GM18519 (cell line): ENCODE measurements around the gene RELN.
"Not testable (repeated sequence)": the region's sequence is repeated elsewhere in the genome, so short reads cannot be mapped to it uniquely, and the experiment has no call there.

Source experiments
- ATAC-seq: cut with Tn5 transposase; IDR thresholded peaks from one replicate; pipeline ENCODE4 v1.9.1; 2021; ENCODE audit warnings: mild to moderate bottlenecking, moderate library complexity; ENCODE audit not compliant: unreplicated experiment, low FRiP score

The RELN gene

DNA sequence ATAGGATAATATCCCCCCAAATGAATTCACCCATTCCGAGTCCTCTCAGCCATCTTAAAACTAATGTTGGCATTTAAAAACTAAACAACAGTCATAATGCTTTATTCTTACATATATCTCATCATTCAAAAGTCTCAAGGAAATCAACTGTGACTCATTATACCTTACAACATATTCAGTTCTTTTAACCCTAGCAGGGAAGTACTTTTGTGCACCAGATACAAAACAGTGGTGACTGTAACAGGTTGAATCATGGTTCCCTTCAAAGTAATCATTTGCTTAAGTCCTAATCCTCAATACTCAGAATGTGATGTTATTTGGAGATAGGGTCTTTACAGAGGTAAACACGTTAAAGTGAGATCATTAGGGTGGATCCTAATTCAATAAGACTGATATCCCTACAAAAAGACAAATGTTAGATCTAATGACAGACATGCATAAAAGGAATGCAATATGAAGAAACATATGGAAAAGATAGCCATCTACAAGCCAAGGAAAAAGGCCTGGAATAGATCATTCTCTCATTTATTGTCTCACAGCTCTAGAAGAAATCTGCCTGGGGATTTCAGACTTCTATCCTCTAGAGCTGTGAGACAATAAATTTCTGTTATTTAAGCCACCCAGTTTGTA lies 42.3 kb downstream of the RELN start:
- ATAC-seq: no peak

DNA sequence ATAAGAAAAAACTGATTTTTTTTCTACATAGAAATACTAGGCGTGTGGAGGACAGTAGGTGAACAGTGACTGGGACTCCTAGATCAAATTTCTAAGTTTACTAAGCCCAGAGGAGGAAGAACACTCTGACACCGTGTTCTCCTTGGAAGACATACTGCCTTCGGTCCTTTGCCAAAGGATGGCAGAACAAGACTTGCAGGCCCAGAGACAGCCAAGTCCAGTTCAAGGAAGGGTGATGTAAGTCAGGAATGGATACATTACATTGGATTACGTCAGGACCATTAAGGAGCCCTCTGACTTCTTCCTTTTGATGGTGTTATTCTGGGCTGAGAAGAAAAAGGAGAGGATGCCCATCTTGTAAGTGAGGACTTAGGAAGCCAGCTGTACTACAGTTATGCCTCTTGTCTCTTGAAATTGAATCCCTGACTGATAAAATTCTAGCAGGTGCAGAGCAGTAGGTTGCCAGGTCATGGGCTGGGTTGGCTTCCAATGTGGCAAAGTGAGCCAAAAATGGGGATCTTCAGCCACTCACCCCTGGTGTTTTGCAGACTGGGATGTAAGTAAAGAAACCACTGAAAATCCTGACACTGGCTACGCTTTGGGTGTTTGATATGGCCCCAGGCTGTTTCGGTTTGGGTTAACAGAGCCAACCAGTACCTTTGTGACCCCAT lies 45.1 kb downstream of the RELN start:
- no peak for ATAC-seq

- ATAC-seq: no peak
Observed at GRCh38 chr7:103941976-103942375, 47.5 kb downstream of the RELN start.

DNA sequence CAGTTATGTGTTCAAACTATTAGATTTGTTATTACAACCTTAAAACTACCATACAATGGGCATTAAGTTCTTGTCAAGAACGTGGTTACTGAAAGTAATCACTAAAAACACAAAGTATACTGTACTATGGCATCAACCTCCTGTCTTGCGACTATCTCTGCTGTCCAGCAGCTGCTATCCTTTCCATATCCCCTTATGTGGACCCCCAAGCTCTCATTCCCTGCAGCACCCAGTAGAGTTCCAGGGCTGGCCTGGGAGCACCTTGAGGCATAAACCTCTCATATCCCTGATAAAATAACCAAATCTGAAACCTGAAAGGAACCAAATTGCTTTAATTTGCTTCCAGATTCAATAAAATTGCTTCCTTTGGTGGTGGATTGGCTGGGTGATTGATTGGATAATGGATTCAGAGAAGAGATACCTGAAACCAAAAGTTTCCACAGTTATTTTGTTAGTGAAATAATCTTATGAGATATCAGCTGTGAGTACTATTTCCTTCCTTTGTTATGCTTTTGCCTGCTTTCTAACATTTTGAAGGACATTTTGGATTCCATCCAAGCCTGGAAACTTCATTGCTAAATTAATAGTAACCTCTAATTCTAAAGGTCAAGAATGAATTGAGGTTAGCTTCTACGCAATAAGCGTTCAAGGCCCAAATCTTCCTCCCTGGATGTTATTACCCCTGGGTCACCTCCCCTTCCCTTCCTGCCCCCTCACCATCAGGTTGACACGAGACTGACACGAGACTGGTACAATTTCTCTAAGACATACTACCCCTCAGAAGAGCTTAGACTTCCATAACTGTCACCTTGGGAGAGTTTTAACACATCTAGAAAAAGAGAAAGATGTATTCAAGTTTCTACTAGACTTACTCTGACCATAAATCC lies 48.8 kb downstream of the RELN start:
- no peak for ATAC-seq

DNA sequence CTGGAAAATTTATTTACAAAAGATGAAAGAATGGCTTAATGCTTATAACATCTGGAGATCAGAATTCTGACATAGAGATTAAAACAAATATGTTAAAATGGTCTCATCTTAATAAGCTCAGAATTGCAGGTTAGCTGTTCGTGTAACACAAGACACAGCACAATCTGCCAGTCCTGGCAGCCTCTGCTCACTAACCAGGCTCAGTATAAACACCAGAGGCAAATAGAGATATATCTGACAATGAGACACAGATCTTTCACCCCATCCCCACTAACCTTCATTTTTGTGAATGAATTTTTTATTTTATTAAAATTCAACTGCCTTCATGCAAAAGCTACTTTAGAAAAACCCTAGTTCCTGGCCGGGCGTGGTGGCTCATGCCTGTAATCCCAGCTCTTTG lies 51.8 kb downstream of the RELN start:
- ATAC-seq: no peak

DNA sequence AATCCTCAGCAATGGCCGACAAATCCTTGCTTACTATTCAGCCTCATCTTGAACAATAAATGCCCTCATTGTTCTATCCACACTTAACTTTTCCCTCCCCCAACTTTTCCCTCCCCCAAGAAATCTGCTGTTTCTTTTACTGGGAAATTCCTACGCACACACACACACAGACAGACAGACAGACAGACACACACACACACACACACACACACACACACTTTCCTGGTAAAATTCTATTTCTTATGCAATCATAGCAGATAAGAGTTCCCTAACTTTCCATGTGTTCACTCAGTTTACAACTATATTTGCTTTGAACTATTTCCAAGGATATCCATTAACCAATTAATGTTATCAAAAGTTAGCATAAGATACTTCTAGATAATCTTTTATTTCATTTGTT lies 52.9 kb downstream of the RELN start:
- ATAC-seq: no peak

- ATAC-seq: no peak
Observed at GRCh38 chr7:103934508-103934907, 55.0 kb downstream of the RELN start.

- no peak for ATAC-seq
Observed at GRCh38 chr7:103932389-103932788, 57.1 kb downstream of the RELN start.

DNA sequence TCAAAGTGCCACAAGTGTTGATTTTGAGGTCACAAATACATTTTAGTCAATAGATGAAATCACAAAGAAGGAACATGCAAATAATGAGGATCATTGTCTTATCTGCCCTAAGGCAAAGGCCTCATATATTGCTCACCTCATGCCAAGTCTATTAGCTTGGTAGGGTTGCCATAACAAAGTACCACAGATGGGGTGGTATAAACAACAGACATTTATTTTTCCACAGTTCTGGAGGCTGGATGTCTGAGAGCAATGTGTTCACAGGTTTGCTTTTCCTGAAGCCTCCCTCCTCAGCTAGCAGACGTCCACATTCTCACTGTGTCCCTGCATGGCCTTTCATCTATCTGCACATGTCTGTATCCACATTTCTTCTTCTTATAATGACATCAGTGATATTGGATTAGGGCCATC lies 59.6 kb downstream of the RELN start:
- no peak for ATAC-seq

DNA sequence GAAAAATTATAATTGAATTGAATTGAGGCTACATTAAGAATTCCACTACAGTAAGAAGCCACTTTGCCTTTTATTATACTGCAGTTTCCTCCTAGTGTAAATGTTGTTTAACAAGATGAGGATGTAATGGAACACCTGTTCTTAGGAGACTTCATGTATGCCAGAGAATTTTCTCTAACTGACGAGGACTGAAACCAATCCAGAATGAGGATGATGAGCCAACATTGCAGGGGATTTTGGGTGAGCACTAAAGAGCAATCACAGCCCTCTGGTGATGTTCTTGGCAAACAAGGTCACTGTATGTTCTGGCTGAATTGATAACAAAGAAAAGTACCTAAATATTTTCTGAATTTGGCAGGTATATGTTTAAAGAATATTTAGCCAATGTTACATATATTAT lies 60.9 kb downstream of the RELN start:
- ATAC-seq: no peak

- ATAC-seq: no peak
Observed at GRCh38 chr7:103924184-103924583, 65.3 kb downstream of the RELN start.

GRCh38 chr7:103922407-103922806 lies 67.1 kb downstream of the RELN start:
- ATAC-seq: no peak

GRCh38 chr7:103921692-103922091 lies 67.8 kb downstream of the RELN start:
- no peak for ATAC-seq

DNA sequence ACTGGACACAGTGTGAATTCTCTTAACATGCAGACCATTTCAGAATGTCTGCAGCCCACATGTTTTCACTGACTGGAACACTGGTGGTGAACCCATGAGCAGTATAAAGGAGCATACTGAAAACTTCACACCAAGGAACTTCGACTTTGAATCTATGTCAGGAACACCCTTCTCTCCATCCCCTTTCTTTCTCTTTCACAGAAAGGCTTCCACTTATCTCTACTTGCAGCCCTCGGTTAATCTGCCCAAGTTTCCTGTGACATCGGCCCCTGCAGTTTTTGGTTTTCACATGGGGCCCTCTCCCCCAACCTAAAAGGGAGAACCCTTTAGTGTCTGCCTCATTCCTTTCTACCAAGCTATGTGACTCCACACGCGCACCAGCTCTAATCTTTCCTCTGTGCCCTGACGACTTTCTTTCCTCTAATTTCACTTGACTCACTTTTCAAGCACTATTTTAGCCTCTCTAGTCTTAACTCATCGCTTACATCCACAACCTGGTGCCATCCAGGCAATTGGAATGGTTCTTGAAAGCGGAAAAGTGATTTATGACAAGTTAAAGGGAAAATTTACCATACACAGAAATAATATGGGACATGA lies 70.1 kb downstream of the RELN start:
- no peak for ATAC-seq

GRCh38 chr7:103918631-103919271 lies 70.7 kb downstream of the RELN start:
- ATAC-seq: no peak

DNA sequence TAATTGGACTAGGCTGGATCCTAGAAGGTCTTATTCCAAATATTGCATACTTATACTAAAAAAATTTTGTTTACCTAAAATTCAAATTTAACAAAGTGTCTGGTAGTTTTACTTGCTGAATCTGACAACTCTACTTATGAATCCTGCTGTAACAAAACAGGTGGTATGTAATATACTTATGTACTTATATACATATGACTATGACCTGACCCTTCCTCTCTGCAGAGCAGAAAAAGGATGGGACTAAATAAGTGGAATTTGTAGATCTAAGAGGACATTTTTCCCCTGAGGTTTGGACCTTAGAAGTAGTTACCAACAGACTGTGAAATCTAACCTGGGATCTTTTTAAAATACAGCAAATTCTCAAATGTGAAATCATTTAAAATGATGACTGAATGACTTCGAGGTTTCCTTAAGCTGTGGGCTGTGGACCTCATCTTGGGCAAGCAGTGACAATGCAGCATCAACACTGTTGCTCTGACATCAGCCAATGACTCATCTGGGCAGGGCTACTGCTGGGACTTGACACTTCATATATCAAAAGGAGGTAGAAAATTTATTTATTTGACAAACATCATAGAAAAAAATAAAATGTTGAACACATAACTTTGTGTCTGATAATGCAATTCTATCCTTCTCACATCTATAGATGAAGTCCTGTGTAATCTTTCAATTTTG lies 73.6 kb downstream of the RELN start:
- ATAC-seq: no peak

DNA sequence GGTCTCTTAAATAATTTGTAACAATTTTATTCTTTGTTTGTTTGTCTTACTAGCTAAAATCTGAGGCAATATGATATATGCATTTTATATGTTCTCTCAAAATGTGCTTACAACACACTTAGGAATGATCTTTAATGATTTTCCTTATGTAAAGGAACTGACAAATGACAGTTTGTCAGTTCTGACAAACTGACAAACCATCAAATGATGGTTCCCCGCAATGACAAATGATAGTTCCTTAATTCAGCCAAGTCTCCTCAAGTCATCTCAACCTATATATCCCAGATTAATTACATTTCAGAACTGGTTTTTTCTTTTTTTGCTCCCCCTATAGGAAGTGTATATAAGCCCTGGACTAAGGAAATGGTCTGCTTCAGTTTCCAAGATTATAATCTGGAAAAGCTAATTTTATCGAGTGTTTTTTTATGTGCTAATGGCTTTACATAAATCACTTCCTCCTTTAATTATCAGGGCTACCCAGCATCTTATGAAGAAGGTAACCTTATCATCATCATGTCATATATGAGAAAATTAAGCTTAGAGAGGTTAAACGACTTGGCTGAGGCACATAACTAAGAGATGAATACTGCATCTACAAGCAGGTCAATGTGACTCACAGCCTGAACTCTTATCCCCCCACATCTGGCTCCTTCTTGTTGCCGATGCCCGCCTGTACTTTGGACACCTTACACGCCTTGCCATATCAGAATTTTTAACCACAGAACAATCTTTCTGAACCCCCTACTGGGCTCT lies 75.1 kb downstream of the RELN start:
- no peak for ATAC-seq

- ATAC-seq: no peak
Observed at GRCh38 chr7:103912891-103913605, 76.4 kb downstream of the RELN start.

DNA sequence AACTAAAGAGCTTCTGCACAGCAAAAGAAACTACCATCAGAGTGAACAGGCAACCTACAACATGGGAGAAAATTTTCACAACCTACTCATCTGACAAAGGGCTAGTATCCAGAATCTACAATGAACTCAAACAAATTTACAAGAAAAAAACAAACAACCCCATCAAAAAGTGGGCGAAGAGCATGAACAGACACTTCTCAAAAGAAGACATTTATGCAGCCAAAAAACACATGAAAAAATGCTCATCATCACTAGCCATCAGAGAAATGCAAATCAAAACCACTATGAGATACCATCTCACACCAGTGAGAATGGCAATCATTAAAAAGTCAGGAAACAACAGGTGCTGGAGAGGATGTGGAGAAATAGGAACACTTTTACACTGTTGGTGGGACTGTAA lies 78.4 kb downstream of the RELN start:
- not testable (repeated sequence) for ATAC-seq
